DND-41 (cell line): ENCODE results near the gene FBXL20.
"Not testable (repeated sequence)": the region's sequence is repeated elsewhere in the genome, so short reads cannot be mapped to it uniquely, and the experiment has no call there.

ENCODE experiments used
- ATAC-seq: fragments of 200-7000 bp; cut with Tn5 transposase; 3 replicates; pipeline ENCODE4 v1.9.1; 2021; ENCODE audit warnings: low read depth; ENCODE audit not compliant: insufficient read depth
- DNase-seq: peaks from one replicate; pipeline ENCODE4 v3.0.0-alpha.2; 2020
- H2AFZ ChIP-seq: 2 replicates; pipeline ENCODE4 v1.6.0; 2012; ENCODE audit warnings: low read depth, low read length
- H3K27ac ChIP-seq: 2 replicates; pipeline ENCODE4 v1.5.1; 2012; ENCODE audit warnings: low read length, inconsistent platforms
- H3K27me3 ChIP-seq: fragments of 200-600 bp; sonication (generic); 2 replicates; pipeline ENCODE4 v1.6.0; 2012; ENCODE audit warnings: low read length, mild to moderate bottlenecking, inconsistent platforms; ENCODE audit not compliant: insufficient read depth, poor library complexity
- H3K36me3 ChIP-seq: 2 replicates; pipeline ENCODE4 v1.5.1; 2012; ENCODE audit warnings: low read length, inconsistent platforms; ENCODE audit not compliant: insufficient read depth
- H3K4me1 ChIP-seq: 2 replicates; pipeline ENCODE4 v1.5.1; 2012; ENCODE audit warnings: mild to moderate bottlenecking, low read length; ENCODE audit not compliant: insufficient read depth
- H3K4me2 ChIP-seq: 2 replicates; pipeline ENCODE4 v1.6.0; 2012; ENCODE audit warnings: mild to moderate bottlenecking, moderate library complexity, low read length, inconsistent platforms; ENCODE audit not compliant: insufficient read depth
- H3K4me3 ChIP-seq, 2 experiments: fragments of 200-600 bp in 1 of 2; shearing (Covaris generic) in 1 of 2; 2 replicates each; pipeline ENCODE4 v1.5.1; 2012 to 2016; ENCODE audit warnings: inconsistent platforms in 2 of 2, low read length in 2 of 2, mild to moderate bottlenecking in 2 of 2, low read depth in 1 of 2, moderate library complexity in 1 of 2
- H3K79me2 ChIP-seq: 2 replicates; pipeline ENCODE4 v1.6.0; 2012; ENCODE audit warnings: low read length, inconsistent platforms; ENCODE audit not compliant: insufficient read depth
- H3K9ac ChIP-seq: 2 replicates; pipeline ENCODE4 v1.6.0; 2012; ENCODE audit warnings: low read depth, mild to moderate bottlenecking, inconsistent platforms, low read length, moderate library complexity
- H3K9me3 ChIP-seq: 2 replicates; pipeline ENCODE4 v1.5.1; 2012; ENCODE audit warnings: low read length, moderate library complexity, mild to moderate bottlenecking, inconsistent platforms; ENCODE audit not compliant: insufficient read depth, severe bottlenecking
- H4K20me1 ChIP-seq: 2 replicates; pipeline ENCODE4 v1.6.0; 2012; ENCODE audit warnings: low read length; ENCODE audit not compliant: insufficient read depth
- EZH2 ChIP-seq: IDR thresholded peaks from 3 replicates; pipeline ENCODE4 v1.6.1; 2012; ENCODE audit warnings: borderline replicate concordance, low read depth, mild to moderate bottlenecking, moderate library complexity, low read length, inconsistent platforms; ENCODE audit not compliant: severe bottlenecking
- TF ChIP-seq, protein P1 (sequence below): IDR thresholded peaks from 2 replicates; pipeline ENCODE4 v1.5.1; 2012; ENCODE audit warnings: borderline replicate concordance, low read length, moderate library complexity, mild to moderate bottlenecking; ENCODE audit not compliant: poor library complexity, severe bottlenecking; ENCODE audit errors: extremely low read depth

The FBXL20 gene

DNA sequence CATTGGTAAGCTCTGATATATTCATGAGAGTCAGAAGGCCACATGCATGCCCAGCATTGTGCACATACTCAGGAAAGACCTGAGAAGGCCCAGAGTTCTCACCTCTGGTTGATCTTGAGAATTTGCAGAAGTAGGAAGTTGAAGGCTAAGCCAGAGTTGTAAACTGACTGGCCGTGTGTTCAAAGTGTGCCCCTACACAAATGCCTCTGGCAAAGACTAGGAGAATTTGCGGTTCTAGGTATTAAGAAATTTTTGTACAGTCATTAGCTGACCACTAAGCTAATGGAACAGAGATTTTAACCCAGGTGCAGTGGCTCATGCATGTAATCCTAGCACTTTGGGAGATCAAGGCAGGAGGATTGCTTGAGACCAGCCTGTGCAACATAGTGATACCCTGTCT, 25.0 kb downstream of the FBXL20 start:
- no peaks in the 10 kb centered on the region for H3K9me3 ChIP-seq
- no peak for ATAC-seq
- peaks cover 15% of the 10 kb centered on the region; the same call in 1 of the 2 replicates for H3K79me2 ChIP-seq
- H3K4me2 ChIP-seq, result no peak overlapping the region
- no peak overlapping the region for H3K9ac ChIP-seq
- H3K4me3 ChIP-seq, result no peak overlapping the region
- no peaks in the 10 kb centered on the region for H3K36me3 ChIP-seq
- H3K4me1 ChIP-seq, result no peaks in the 10 kb centered on the region
- no peak for DNase-seq
- no peaks in the 10 kb centered on the region for H3K27me3 ChIP-seq
- H2AFZ ChIP-seq, result no peak overlapping the region
- peaks cover 17% of the 10 kb centered on the region for H4K20me1 ChIP-seq
- TF ChIP-seq EZH2, result no peak
- TF ChIP-seq, protein P1, sequence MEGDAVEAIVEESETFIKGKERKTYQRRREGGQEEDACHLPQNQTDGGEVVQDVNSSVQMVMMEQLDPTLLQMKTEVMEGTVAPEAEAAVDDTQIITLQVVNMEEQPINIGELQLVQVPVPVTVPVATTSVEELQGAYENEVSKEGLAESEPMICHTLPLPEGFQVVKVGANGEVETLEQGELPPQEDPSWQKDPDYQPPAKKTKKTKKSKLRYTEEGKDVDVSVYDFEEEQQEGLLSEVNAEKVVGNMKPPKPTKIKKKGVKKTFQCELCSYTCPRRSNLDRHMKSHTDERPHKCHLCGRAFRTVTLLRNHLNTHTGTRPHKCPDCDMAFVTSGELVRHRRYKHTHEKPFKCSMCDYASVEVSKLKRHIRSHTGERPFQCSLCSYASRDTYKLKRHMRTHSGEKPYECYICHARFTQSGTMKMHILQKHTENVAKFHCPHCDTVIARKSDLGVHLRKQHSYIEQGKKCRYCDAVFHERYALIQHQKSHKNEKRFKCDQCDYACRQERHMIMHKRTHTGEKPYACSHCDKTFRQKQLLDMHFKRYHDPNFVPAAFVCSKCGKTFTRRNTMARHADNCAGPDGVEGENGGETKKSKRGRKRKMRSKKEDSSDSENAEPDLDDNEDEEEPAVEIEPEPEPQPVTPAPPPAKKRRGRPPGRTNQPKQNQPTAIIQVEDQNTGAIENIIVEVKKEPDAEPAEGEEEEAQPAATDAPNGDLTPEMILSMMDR, result no peak
- H3K27ac ChIP-seq, result no peak overlapping the region

DNA sequence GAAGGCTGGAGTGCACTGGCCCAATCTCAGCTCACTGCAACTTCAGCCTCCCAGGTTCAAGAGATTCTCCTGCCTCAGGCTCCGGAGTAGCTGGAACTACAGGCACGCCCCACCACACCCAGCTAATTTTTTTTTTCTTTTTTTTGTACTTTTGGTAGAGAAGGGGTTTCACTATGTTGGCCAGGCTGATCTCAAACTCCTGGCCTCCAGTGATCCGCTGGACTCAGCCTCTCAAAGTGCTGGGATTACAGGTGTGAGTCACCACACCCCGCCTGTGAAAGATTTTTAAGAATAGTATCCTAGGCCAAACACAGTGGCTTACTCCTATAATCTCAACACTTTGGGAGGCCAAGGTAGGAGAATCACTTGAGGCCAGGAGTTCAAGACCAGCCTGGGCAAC, 33.6 kb downstream of the FBXL20 start:
- H4K20me1 ChIP-seq, H3K79me2 ChIP-seq, DNase-seq, H3K36me3 ChIP-seq, H3K27me3 ChIP-seq, H3K9me3 ChIP-seq, H3K9ac ChIP-seq, H3K27ac ChIP-seq, ATAC-seq, H3K4me3 ChIP-seq, H2AFZ ChIP-seq, H3K4me1 ChIP-seq, H3K4me2 ChIP-seq: not testable (repeated sequence)

DNA sequence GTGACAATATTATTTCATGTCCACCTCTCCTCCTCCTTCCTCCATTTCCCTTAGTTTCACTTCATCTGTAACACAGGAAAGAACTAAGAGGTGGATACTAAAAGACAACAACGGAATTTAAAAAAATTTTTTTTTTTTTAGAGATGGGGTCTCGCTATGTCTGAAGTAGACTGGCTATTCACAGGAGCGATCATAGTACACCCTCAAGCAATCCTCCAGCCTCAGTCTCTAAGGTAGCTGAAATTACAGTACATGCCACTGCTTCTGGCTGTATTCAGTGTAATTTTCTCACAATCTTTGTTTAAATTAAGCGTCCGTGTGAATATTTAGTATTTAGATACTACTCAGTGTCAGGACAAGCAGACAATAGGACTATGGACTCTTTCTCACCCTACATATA, 35.6 kb downstream of the FBXL20 start:
- no peak overlapping the region for H3K4me2 ChIP-seq
- H3K9me3 ChIP-seq, result no peaks in the 10 kb centered on the region
- TF ChIP-seq, protein P1, result no peak
- no peak for TF ChIP-seq EZH2
- ATAC-seq (no peak), DNase-seq (no peak)
- no peaks in the 10 kb centered on the region for H3K27me3 ChIP-seq
- no peaks in the 10 kb centered on the region for H3K36me3 ChIP-seq
- H3K4me3 ChIP-seq, result no peak overlapping the region
- H3K79me2 ChIP-seq, result 0 out of 2 replicates have a peak, but pooled peaks cover 2% of the 10 kb centered on the region
- no peaks in the 10 kb centered on the region for H3K4me1 ChIP-seq
- peaks cover 9% of the 10 kb centered on the region for H4K20me1 ChIP-seq
- H2AFZ ChIP-seq, result no peak overlapping the region
- H3K27ac ChIP-seq, result no peak overlapping the region
- H3K9ac ChIP-seq, result no peak overlapping the region

DNA sequence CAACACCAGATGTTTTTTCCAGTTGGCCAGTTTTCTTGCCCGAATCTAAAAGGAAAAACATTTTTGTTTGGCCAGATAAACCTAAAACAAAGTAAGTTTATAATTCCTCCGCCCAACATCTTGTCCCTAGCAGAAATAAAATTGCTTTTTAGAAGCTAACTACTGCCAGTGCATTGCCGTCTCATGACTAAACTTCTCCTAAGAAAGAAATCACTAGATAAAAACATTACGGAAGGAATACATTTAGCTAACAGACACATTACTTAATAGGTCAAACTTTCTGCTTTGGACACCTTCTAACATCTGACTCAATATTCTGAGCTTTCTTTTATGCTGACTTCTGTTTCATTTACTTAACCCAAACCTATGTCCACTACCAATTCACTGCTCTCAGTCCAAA, 36.2 kb downstream of the FBXL20 start:
- Histone ChIP-seq H4K20me1 (peaks cover 11% of the 10 kb centered on the region), H3K9me3 (no peaks in the 10 kb centered on the region), H3K36me3 (no peaks in the 10 kb centered on the region), H3K9ac (no peak overlapping the region), H3K4me1 (no peaks in the 10 kb centered on the region), H3K27me3 (no peaks in the 10 kb centered on the region), H3K79me2 (0 out of 2 replicates have a peak, but pooled peaks cover 5% of the 10 kb centered on the region), H3K4me2 (no peak overlapping the region), H3K27ac (no peak overlapping the region), H3K4me3 (no peak overlapping the region), H2AFZ (no peak overlapping the region)
- TF ChIP-seq, protein P1, result no peak
- no peak for TF ChIP-seq EZH2
- DNase-seq, result no peak
- ATAC-seq, result no peak
